Thoracic aorta endothelial cell (primary cell): ENCODE data around the gene CEP68. TPM values are rescaled to one million over a fixed set of nuclear protein-coding genes. Genes with fewer than 3 reads are reported as not detected.

Experiments
- total RNA-seq: library from RNA; depleted of rRNA; stranded (reverse); fragments of >200 nt; gene quantifications from 2 replicates; pipeline ENCODE4 v1.2.3, GENCODE V29; 2012

CEP68 gene, protein sequence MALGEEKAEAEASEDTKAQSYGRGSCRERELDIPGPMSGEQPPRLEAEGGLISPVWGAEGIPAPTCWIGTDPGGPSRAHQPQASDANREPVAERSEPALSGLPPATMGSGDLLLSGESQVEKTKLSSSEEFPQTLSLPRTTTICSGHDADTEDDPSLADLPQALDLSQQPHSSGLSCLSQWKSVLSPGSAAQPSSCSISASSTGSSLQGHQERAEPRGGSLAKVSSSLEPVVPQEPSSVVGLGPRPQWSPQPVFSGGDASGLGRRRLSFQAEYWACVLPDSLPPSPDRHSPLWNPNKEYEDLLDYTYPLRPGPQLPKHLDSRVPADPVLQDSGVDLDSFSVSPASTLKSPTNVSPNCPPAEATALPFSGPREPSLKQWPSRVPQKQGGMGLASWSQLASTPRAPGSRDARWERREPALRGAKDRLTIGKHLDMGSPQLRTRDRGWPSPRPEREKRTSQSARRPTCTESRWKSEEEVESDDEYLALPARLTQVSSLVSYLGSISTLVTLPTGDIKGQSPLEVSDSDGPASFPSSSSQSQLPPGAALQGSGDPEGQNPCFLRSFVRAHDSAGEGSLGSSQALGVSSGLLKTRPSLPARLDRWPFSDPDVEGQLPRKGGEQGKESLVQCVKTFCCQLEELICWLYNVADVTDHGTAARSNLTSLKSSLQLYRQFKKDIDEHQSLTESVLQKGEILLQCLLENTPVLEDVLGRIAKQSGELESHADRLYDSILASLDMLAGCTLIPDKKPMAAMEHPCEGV
- total RNA-seq: 18.5 and 29.7 TPM in 2 replicates

GRCh38 chr2:65056215-65057053 lies at the start of gene CEP68:
TSS of gene CEP68 (plus strand) at chr2:65056416. CDS start at chr2:65069445, 13,029 bp downstream.

DNA sequence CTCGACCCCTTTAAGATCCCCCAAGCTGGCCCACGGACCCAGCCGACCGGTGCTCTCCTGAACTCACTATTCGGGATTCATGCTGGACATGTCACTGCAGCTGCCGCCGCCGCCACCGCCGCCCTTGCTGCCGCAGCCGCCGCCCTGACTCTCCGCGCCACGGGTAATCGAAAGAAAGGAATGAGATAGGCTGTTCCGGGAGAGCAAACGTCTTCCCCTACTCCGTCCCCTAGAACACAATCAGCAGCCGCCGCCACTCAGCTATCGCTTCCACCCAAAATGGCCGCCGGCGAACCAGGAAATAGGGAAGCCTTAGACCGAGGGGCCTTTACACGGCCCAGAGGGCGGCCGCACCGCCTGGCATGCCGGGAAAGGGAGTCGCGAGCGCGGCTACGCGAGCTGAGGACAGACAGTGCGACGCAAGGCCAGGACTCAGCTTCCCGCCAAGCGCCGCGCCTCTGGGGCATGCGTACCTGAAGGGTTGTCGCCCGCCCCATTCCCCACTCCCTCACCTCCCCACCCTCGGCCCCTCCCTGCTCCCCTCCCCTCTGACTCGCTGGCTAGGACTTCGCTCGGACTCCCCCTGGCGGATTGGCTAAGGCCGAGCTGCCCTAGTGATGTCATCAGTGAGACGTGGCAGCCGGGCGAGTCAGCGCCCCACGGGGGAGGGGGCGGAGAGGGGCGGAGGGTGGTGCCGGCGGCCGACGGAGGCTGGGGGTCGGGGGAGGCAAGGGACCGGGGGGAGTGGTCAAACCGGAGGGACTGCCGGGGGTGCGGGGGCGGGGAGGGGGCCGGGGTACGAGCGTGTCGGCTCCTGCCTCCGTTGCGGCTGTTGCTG lies 73.8 kb downstream of the CEP68 start, which contains the start of gene RAB1A:
Gene RAB1A, minus strand, starts transcription at position 281 of the 838 bp plus-strand sequence. Its CDS starts 191 bp downstream, at position 90.

Other genes starting within 250 kb of the CEP68 start
- 5.1 and 16.2 TPM in 2 replicates for gene SLC1A4, start 67.0 kb upstream of the CEP68 start, total RNA-seq
- gene RAB1A, start 73.7 kb downstream of the CEP68 start, total RNA-seq: 128 and 153 TPM in 2 replicates
- gene ACTR2, start 171.4 kb downstream of the CEP68 start, total RNA-seq: 256 TPM in 2 replicates